Hepatocyte (in vitro differentiated cells): ENCODE results near the gene CEP95.
"Not testable (repeated sequence)": the region's sequence is repeated elsewhere in the genome, so short reads cannot be mapped to it uniquely, and the experiment has no call there.

Experiments used
- EZH2 ChIP-seq: fragments of 200-600 bp; sonication (generic); IDR thresholded peaks from 2 replicates; pipeline ENCODE4 v1.6.1; 2016; ENCODE audit warnings: antibody characterized with exemption, mild to moderate bottlenecking, borderline replicate concordance
- TF ChIP-seq, protein P1 (sequence below): fragments of 200-600 bp; sonication (generic); IDR thresholded peaks from 2 replicates; pipeline ENCODE4 v1.5.1; 2016; ENCODE audit warnings: antibody characterized with exemption, mild to moderate bottlenecking; ENCODE audit not compliant: poor library complexity

DNA sequence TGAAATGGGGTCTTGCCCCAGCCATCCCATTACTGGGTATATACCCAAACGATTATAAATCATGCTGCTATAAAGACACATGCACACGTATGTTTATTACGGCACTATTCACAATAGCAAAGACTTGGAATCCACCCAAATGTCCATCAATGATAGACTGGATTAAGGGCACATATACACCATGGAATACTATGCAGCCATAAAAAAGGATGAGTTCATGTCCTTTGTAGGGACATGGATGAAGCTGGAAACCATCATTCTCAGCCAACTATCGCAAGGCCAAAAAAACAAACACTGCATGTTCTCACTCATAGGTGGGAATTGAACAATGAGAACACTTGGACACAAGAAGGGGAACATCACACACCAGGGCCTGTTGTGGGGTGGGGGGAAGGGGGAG is 70.2 kb downstream of the CEP95 start:
- TF ChIP-seq, protein P1, sequence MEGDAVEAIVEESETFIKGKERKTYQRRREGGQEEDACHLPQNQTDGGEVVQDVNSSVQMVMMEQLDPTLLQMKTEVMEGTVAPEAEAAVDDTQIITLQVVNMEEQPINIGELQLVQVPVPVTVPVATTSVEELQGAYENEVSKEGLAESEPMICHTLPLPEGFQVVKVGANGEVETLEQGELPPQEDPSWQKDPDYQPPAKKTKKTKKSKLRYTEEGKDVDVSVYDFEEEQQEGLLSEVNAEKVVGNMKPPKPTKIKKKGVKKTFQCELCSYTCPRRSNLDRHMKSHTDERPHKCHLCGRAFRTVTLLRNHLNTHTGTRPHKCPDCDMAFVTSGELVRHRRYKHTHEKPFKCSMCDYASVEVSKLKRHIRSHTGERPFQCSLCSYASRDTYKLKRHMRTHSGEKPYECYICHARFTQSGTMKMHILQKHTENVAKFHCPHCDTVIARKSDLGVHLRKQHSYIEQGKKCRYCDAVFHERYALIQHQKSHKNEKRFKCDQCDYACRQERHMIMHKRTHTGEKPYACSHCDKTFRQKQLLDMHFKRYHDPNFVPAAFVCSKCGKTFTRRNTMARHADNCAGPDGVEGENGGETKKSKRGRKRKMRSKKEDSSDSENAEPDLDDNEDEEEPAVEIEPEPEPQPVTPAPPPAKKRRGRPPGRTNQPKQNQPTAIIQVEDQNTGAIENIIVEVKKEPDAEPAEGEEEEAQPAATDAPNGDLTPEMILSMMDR: not testable (repeated sequence)
- not testable (repeated sequence) for TF ChIP-seq EZH2
